ENCODE data around the gene EFCAB7. TPM values are rescaled to one million over a fixed set of nuclear protein-coding genes. Genes with fewer than 3 reads are reported as not detected.

Gene EFCAB7
- total RNA-seq, 1 experiment from 2014 or later, result 9.6 TPM

DNA sequence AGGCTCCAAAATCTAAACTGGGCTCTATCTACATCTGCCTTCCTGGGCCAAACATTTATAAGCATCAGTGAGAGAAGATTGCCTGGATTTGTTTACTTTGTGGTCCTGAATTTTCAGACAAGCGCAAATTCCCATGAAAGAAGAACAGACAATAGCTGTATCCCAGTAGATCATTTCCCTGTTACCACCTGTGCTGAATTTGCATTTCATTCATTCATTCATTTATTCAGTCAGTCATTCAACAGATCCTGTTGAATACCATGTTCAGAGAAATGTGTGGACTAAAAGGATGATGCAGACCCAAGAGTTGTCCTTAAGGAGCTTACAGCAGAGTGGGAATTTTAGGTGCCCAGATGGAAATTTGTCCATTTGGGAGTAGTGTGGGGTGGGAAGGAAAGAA lies 72.1 kb downstream of the EFCAB7 start:
- TF ChIP-seq, protein P1, sequence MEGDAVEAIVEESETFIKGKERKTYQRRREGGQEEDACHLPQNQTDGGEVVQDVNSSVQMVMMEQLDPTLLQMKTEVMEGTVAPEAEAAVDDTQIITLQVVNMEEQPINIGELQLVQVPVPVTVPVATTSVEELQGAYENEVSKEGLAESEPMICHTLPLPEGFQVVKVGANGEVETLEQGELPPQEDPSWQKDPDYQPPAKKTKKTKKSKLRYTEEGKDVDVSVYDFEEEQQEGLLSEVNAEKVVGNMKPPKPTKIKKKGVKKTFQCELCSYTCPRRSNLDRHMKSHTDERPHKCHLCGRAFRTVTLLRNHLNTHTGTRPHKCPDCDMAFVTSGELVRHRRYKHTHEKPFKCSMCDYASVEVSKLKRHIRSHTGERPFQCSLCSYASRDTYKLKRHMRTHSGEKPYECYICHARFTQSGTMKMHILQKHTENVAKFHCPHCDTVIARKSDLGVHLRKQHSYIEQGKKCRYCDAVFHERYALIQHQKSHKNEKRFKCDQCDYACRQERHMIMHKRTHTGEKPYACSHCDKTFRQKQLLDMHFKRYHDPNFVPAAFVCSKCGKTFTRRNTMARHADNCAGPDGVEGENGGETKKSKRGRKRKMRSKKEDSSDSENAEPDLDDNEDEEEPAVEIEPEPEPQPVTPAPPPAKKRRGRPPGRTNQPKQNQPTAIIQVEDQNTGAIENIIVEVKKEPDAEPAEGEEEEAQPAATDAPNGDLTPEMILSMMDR (IDR thresholded peaks at IDR 0.05; ENCODE audit: unreplicated experiment), result no peak
- Mint-ChIP-seq H3K27me3 (ENCODE audit: unreplicated experiment) (no peaks in the 10 kb centered on the region), H3K9me3 (ENCODE audit: low read depth, unreplicated experiment) (no peaks in the 10 kb centered on the region), H3K36me3 (ENCODE audit: insufficient read depth, unreplicated experiment) (peaks cover 27% of the 10 kb centered on the region), H3K4me1 (ENCODE audit: low read depth, unreplicated experiment) (peaks cover 30% of the 10 kb centered on the region), H3K27ac (ENCODE audit: unreplicated experiment) (no peak overlapping the region), H3K4me3 (ENCODE audit: low read depth, unreplicated experiment) (no peak overlapping the region)
- intact Hi-C loops (cut with micrococcal nuclease; ENCODE audit: unreplicated experiment), result no loop called here
- no TSS peak for BruUV-seq (replicated peaks)
- CTCF ChIA-PET, result no interaction called here
- no peak for DNase-seq

DNA sequence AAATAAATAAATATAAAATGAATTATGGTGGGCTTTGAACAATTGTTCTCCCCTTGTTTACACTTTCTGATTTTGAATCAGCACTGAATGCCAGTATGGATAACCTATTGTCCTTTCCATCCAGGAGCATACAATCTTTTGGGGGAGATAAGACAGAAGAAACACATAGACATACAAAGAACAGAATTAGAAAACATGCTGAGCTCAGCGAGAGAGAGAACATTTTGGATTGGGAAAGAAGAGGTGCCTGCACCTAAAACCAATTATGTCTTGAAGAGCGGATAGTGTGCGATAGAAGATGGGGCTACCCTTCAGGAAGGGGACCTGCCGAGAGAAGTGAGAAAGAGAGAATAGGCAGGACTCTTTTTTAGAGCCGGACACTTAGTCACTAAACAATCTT lies 76.5 kb downstream of the EFCAB7 start:
- no peak for DNase-seq
- intact Hi-C loops (cut with micrococcal nuclease; ENCODE audit: unreplicated experiment), result no loop called here
- CTCF ChIA-PET, result no interaction called here
- H3K4me3 Mint-ChIP-seq (ENCODE audit: low read depth, unreplicated experiment), result no peak overlapping the region
- H3K27me3 Mint-ChIP-seq (ENCODE audit: unreplicated experiment), result no peaks in the 10 kb centered on the region
- no peak overlapping the region for H3K27ac Mint-ChIP-seq (ENCODE audit: unreplicated experiment)
- H3K9me3 Mint-ChIP-seq (ENCODE audit: low read depth, unreplicated experiment), result no peaks in the 10 kb centered on the region
- H3K4me1 Mint-ChIP-seq (ENCODE audit: low read depth, unreplicated experiment), result peaks cover 24% of the 10 kb centered on the region
- no TSS peak for BruUV-seq (replicated peaks)
- H3K36me3 Mint-ChIP-seq (ENCODE audit: insufficient read depth, unreplicated experiment), result peaks cover 2% of the 10 kb centered on the region
- TF ChIP-seq, protein P1 (IDR thresholded peaks at IDR 0.05; ENCODE audit: unreplicated experiment), result no peak

DNA sequence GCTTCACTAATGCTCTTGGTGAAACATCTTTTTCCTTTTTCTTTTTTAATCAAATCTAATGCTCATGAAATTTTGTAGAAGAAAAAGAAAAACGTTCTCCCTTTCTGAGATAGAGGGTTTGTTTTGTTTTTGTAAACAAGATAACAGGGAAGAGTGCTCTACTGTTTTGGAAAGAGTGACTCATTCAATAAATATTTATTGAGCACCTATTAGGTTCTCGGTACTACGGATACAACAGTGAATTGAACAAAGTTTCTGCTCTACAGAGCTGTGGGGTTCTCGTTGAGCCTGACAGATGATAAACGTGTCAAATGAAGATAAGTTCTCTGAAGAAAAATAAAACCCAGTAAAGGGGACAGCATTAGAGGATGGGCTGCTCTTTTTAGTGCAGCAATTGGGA lies 76.9 kb downstream of the EFCAB7 start:
- BruUV-seq (replicated peaks), result no TSS peak
- Mint-ChIP-seq H3K4me1 (ENCODE audit: low read depth, unreplicated experiment) (peaks cover 24% of the 10 kb centered on the region), H3K27ac (ENCODE audit: unreplicated experiment) (no peak overlapping the region), H3K36me3 (ENCODE audit: insufficient read depth, unreplicated experiment) (no peaks in the 10 kb centered on the region), H3K4me3 (ENCODE audit: low read depth, unreplicated experiment) (no peak overlapping the region), H3K27me3 (ENCODE audit: unreplicated experiment) (no peaks in the 10 kb centered on the region), H3K9me3 (ENCODE audit: low read depth, unreplicated experiment) (no peaks in the 10 kb centered on the region)
- no peak for DNase-seq
- CTCF ChIA-PET, result no interaction called here
- TF ChIP-seq, protein P1 (IDR thresholded peaks at IDR 0.05; ENCODE audit: unreplicated experiment), result no peak
- intact Hi-C loops (cut with micrococcal nuclease; ENCODE audit: unreplicated experiment), result no loop called here

DNA sequence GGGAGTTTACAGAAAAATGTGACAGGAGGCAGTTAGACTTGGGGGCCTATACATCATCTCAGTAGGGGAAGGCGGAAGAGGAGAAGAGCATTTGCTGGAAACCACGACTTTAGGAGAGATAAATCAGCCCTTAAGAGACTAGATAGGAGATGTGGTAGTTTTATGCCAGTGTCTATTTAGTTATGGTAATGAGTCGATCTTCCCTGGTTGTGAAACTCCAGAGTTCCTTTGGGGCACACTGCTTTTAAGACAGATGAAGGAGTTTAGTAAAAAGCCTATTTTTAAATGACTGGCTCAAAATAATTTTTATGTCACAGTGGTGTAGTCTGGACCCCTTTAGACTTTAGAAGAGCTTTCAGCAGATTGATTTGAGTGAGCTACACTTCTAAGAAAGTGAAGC lies 77.7 kb downstream of the EFCAB7 start:
- CTCF ChIA-PET, result no interaction called here
- no peak overlapping the region for H3K4me3 Mint-ChIP-seq (ENCODE audit: low read depth, unreplicated experiment)
- DNase-seq, result no peak
- no peaks in the 10 kb centered on the region for H3K36me3 Mint-ChIP-seq (ENCODE audit: insufficient read depth, unreplicated experiment)
- no peak overlapping the region for H3K27ac Mint-ChIP-seq (ENCODE audit: unreplicated experiment)
- intact Hi-C loops (cut with micrococcal nuclease; ENCODE audit: unreplicated experiment), result no loop called here
- peaks cover 24% of the 10 kb centered on the region for H3K4me1 Mint-ChIP-seq (ENCODE audit: low read depth, unreplicated experiment)
- H3K27me3 Mint-ChIP-seq (ENCODE audit: unreplicated experiment), result no peaks in the 10 kb centered on the region
- no TSS peak for BruUV-seq (replicated peaks)
- TF ChIP-seq, protein P1 (IDR thresholded peaks at IDR 0.05; ENCODE audit: unreplicated experiment), result no peak
- H3K9me3 Mint-ChIP-seq (ENCODE audit: low read depth, unreplicated experiment), result no peaks in the 10 kb centered on the region

DNA sequence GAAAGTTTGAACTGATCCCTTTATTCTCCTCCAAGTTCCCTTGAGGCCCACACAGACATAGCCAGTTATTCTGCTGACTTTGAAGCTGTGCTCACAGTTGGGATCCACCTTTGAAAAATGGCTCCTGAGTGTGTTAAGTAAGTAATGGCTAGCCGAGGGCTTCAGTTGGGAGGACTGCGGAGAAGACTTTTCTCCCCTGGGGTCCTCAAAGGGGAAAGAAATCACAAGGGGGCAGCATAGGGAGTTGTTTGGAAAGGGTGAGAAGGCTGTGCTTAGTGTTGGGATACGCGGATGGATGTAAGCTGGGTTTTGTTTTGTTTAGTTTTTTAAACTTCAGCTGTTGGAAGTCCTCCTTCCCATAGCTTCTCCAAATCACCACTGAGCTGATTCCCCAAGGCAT lies 78.1 kb downstream of the EFCAB7 start:
- H3K9me3 Mint-ChIP-seq (ENCODE audit: low read depth, unreplicated experiment), result no peaks in the 10 kb centered on the region
- CTCF ChIA-PET, result no interaction called here
- peaks cover 24% of the 10 kb centered on the region for H3K4me1 Mint-ChIP-seq (ENCODE audit: low read depth, unreplicated experiment)
- no peak overlapping the region for H3K27ac Mint-ChIP-seq (ENCODE audit: unreplicated experiment)
- intact Hi-C loops (cut with micrococcal nuclease; ENCODE audit: unreplicated experiment), result no loop called here
- no peak for DNase-seq
- H3K36me3 Mint-ChIP-seq (ENCODE audit: insufficient read depth, unreplicated experiment), result no peaks in the 10 kb centered on the region
- no peaks in the 10 kb centered on the region for H3K27me3 Mint-ChIP-seq (ENCODE audit: unreplicated experiment)
- H3K4me3 Mint-ChIP-seq (ENCODE audit: low read depth, unreplicated experiment), result no peak overlapping the region
- BruUV-seq (replicated peaks), result no TSS peak
- TF ChIP-seq, protein P1 (IDR thresholded peaks at IDR 0.05; ENCODE audit: unreplicated experiment), result no peak
